AG04450 (cell line): Measurements from ENCODE around the gene MET. TPM values are rescaled to one million over a fixed set of nuclear protein-coding genes. Genes with fewer than 3 reads are reported as not detected.

Experiments
- CTCF ChIA-PET: fragments of 300-600, 350-600 bp; formaldehyde crosslinking; extraction: SDS; loops from one replicate; lab custom pipeline; 2022; ENCODE audit warnings: antibody characterized with exemption, inconsistent platforms; lab: Charles Lee
- POLR2A ChIA-PET: fragments of 350-600 bp; formaldehyde crosslinking; extraction: SDS; loops from one replicate; lab custom pipeline; 2021; ENCODE audit warnings: antibody characterized with exemption, inconsistent platforms; lab: Yijun Ruan, JAX
- DNase-seq: peaks from one replicate; pipeline ENCODE4 v3.0.0-alpha.2; 2011; ENCODE audit warnings: low read depth, low spot score
- H3K27ac ChIP-seq: one replicate; pipeline ENCODE4 v1.5.1; 2012; ENCODE audit warnings: low read depth, low read length, control low read depth
- H3K27me3 ChIP-seq: one replicate; pipeline ENCODE4 v1.6.0; 2012; ENCODE audit warnings: low read length; ENCODE audit not compliant: control insufficient read depth, insufficient read depth
- H3K4me3 ChIP-seq: 2 replicates; pipeline ENCODE4 v1.5.1; 2011; ENCODE audit warnings: mild to moderate bottlenecking, low read depth, low read length, control low read depth
- H3K9me3 ChIP-seq: 2 replicates; pipeline ENCODE4 v1.5.1; 2012; ENCODE audit warnings: low read length; ENCODE audit not compliant: control insufficient read depth, insufficient read depth
- CTCF ChIP-seq: IDR thresholded peaks from 2 replicates; pipeline ENCODE4 v1.5.1; 2011; ENCODE audit warnings: low read depth, low read length, control low read depth, inconsistent platforms
- polyA plus RNA-seq: library from polyadenylated mRNA; depleted of rRNA; stranded (reverse); fragments of >200 nt; gene quantifications from 2 replicates; pipeline ENCODE4 v1.2.3, GENCODE V29; 2011

Gene MET
- polyA plus RNA-seq, 1 experiment = 20.8 TPM

DNA sequence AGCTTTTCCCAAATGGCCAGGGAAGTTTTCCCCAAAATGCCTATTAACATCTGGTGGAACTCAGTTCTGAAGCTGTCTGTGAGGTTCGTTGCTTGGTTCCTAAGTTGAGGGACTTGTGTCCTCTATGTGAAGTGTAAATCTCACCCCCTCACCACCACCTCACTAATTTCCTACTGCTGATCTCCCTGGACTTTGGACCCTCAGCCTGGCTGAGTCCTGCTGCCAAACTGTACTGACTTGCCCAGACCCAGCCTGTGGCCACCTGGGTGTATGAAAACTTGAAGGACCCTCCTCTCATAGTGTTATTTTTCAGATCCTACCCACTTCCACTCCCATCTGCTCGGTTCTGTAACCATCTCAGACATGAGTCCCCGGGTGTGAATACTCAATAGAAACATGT lies 94.9 kb downstream of the MET start:
- Histone ChIP-seq H3K4me3 (no peak overlapping the region), H3K27ac (no peak overlapping the region), H3K27me3 (no peaks in the 10 kb centered on the region), H3K9me3 (no peaks in the 10 kb centered on the region)
- ChIA-PET CTCF (no interaction called here), POLR2A (no interaction called here)
- no peak for TF ChIP-seq CTCF
- no peak for DNase-seq

DNA sequence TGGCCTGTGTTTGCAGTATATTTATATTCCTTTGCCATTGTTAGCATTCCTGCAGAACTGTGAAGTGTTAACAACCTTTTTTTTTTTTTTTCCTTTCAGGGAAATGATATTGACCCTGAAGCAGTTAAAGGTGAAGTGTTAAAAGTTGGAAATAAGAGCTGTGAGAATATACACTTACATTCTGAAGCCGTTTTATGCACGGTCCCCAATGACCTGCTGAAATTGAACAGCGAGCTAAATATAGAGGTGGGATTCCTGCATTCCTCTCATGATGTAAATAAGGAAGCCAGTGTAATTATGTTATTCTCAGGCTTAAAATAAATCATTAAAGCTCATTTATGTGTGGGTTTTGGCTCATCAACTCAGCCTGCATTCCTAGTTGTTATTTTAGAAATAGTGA lies 97.5 kb downstream of the MET start:
- ChIA-PET CTCF (interaction anchor here (1.2 kb wide), 1 partner anchor 14 kb away, joined by 3 read pairs; no protein-coding TSS in a partner anchor), POLR2A (interaction anchor here (0.7 kb wide), 1 partner anchor 14 kb away, joined by 4 read pairs; no protein-coding TSS in a partner anchor)
- DNase-seq = no peak
- no peak for TF ChIP-seq CTCF
- Histone ChIP-seq H3K27ac (no peak overlapping the region), H3K27me3 (no peaks in the 10 kb centered on the region), H3K9me3 (peaks cover 3% of the 10 kb centered on the region; the same call in 1 of the 2 replicates), H3K4me3 (no peak overlapping the region)

GRCh38 chr7:116770941-116771340 lies 98.9 kb downstream of the MET start:
- H3K9me3 ChIP-seq = peaks cover 3% of the 10 kb centered on the region; the same call in 1 of the 2 replicates
- no peaks in the 10 kb centered on the region for H3K27me3 ChIP-seq
- no peak for DNase-seq
- no peak overlapping the region for H3K27ac ChIP-seq
- no peak overlapping the region for H3K4me3 ChIP-seq
- TF ChIP-seq CTCF = no peak
- POLR2A ChIA-PET = no interaction called here
- CTCF ChIA-PET = no interaction called here

DNA sequence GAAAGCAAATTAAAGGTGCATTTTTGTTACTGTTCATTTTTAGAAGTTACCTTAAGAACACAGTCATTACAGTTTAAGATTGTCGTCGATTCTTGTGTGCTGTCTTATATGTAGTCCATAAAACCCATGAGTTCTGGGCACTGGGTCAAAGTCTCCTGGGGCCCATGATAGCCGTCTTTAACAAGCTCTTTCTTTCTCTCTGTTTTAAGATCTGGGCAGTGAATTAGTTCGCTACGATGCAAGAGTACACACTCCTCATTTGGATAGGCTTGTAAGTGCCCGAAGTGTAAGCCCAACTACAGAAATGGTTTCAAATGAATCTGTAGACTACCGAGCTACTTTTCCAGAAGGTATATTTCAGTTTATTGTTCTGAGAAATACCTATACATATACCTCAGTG lies 99.6 kb downstream of the MET start:
- ChIA-PET POLR2A (no interaction called here), CTCF (no interaction called here)
- DNase-seq = no peak
- no peaks in the 10 kb centered on the region for H3K27me3 ChIP-seq
- TF ChIP-seq CTCF = no peak
- H3K4me3 ChIP-seq = no peak overlapping the region
- peaks cover 3% of the 10 kb centered on the region; the same call in 1 of the 2 replicates for H3K9me3 ChIP-seq
- H3K27ac ChIP-seq = no peak overlapping the region

- no peak for TF ChIP-seq CTCF
- H3K27me3 ChIP-seq = no peaks in the 10 kb centered on the region
- H3K9me3 ChIP-seq = peaks cover 3% of the 10 kb centered on the region; the same call in 1 of the 2 replicates
- no peak overlapping the region for H3K27ac ChIP-seq
- CTCF ChIA-PET = no interaction called here
- POLR2A ChIA-PET = no interaction called here
- H3K4me3 ChIP-seq = no peak overlapping the region
- DNase-seq = no peak
These were observed 100.4 kb downstream of the MET start for GRCh38 chr7:116772423-116772863.
